ENCODE measurements around the gene LIF. TPM values are rescaled to one million over a fixed set of nuclear protein-coding genes. Genes with fewer than 3 reads are reported as not detected.

Gene LIF
- polyA plus RNA-seq, 2 donors: 0.54 to 1.0 TPM

- peaks cover 0 to 4% of the 10 kb centered on the region in 2 donors for H3K36me3 ChIP-seq (ENCODE audit: control insufficient read depth in 2 of 2, insufficient read depth in 2 of 2, low read length in 1 of 2)
- 81 to 87% methylated on average over 11 of the region's 11 CpGs for WGBS, 2 donors
- H3K27ac ChIP-seq (ENCODE audit: low read depth in 2 of 2, low read length in 1 of 2): no peak overlapping the region
- no peak overlapping the region for H3K4me3 ChIP-seq (ENCODE audit: low read depth in 1 of 2, low read length in 2 of 2)
- no peaks in the 10 kb centered on the region for H3K27me3 ChIP-seq (ENCODE audit: control insufficient read depth in 1 of 2, insufficient read depth in 2 of 2, low read length in 2 of 2)
- peaks cover 4 to 5% of the 10 kb centered on the region in 2 donors for H3K4me1 ChIP-seq (ENCODE audit: control insufficient read depth in 2 of 2, insufficient read depth in 2 of 2, low read length in 1 of 2)
- H3K9me3 ChIP-seq (ENCODE audit: control insufficient read depth in 2 of 2, insufficient read depth in 1 of 2, low read depth in 1 of 2, low read length in 1 of 2): no peaks in the 10 kb centered on the region
Observed at GRCh38 chr22:30247561-30247960, 1.0 kb upstream of the LIF start.

GRCh38 chr22:30246814-30247376, 336 bp upstream of the LIF start:
- peak overlapping the region in 1 of 2 donors; percentile 13 for H3K27ac ChIP-seq (ENCODE audit: low read depth in 2 of 2, low read length in 1 of 2)

GRCh38 chr22:30245181-30245984, 1.2 kb downstream of the LIF start:
- Histone ChIP-seq H3K27ac (ENCODE audit: low read depth in 2 of 2, low read length in 1 of 2) (peak overlapping the region in 1 of 2 donors; percentile 6), H3K9me3 (ENCODE audit: control insufficient read depth in 2 of 2, insufficient read depth in 1 of 2, low read depth in 1 of 2, low read length in 1 of 2) (no peaks in the 10 kb centered on the region), H3K36me3 (ENCODE audit: control insufficient read depth in 2 of 2, insufficient read depth in 2 of 2, low read length in 1 of 2) (peaks cover 0 to 4% of the 10 kb centered on the region in 2 donors), H3K4me1 (ENCODE audit: control insufficient read depth in 2 of 2, insufficient read depth in 2 of 2, low read length in 1 of 2) (peaks cover 0 to 3% of the 10 kb centered on the region in 2 donors), H3K27me3 (ENCODE audit: control insufficient read depth in 1 of 2, insufficient read depth in 2 of 2, low read length in 2 of 2) (no peaks in the 10 kb centered on the region), H3K4me3 (ENCODE audit: low read depth in 1 of 2, low read length in 2 of 2) (peak overlapping the region; percentile 51 to 55)
- WGBS, 2 donors: 52 to 57% methylated on average over 15 of the region's 15 CpGs

More at GRCh38 chr22:30246814-30247376, 336 bp upstream of the LIF start:
- peaks cover 0 to 4% of the 10 kb centered on the region in 2 donors for H3K36me3 ChIP-seq (ENCODE audit: control insufficient read depth in 2 of 2, insufficient read depth in 2 of 2, low read length in 1 of 2)
- H3K27me3 ChIP-seq (ENCODE audit: control insufficient read depth in 1 of 2, insufficient read depth in 2 of 2, low read length in 2 of 2): no peaks in the 10 kb centered on the region
- H3K9me3 ChIP-seq (ENCODE audit: control insufficient read depth in 2 of 2, insufficient read depth in 1 of 2, low read depth in 1 of 2, low read length in 1 of 2): no peaks in the 10 kb centered on the region
- WGBS, 2 donors: 22 to 26% methylated on average over 15 of the region's 15 CpGs
- peak overlapping the region; percentile 51 to 55 for H3K4me3 ChIP-seq (ENCODE audit: low read depth in 1 of 2, low read length in 2 of 2)
- H3K4me1 ChIP-seq (ENCODE audit: control insufficient read depth in 2 of 2, insufficient read depth in 2 of 2, low read length in 1 of 2): peaks cover 3 to 4% of the 10 kb centered on the region in 2 donors

GRCh38 chr22:30244641-30245040, 1.9 kb downstream of the LIF start:
- 92 to 95% methylated on average over 5 of the region's 5 CpGs for WGBS, 2 donors
- Histone ChIP-seq H3K27ac (ENCODE audit: low read depth in 2 of 2, low read length in 1 of 2) (no peak overlapping the region), H3K4me3 (ENCODE audit: low read depth in 1 of 2, low read length in 2 of 2) (no peak overlapping the region), H3K27me3 (ENCODE audit: control insufficient read depth in 1 of 2, insufficient read depth in 2 of 2, low read length in 2 of 2) (no peaks in the 10 kb centered on the region), H3K9me3 (ENCODE audit: control insufficient read depth in 2 of 2, insufficient read depth in 1 of 2, low read depth in 1 of 2, low read length in 1 of 2) (no peaks in the 10 kb centered on the region), H3K4me1 (ENCODE audit: control insufficient read depth in 2 of 2, insufficient read depth in 2 of 2, low read length in 1 of 2) (peaks cover 0 to 3% of the 10 kb centered on the region in 2 donors), H3K36me3 (ENCODE audit: control insufficient read depth in 2 of 2, insufficient read depth in 2 of 2, low read length in 1 of 2) (peaks cover 0 to 4% of the 10 kb centered on the region in 2 donors)

GRCh38 chr22:30244066-30244465, 2.5 kb downstream of the LIF start:
- Histone ChIP-seq H3K4me1 (ENCODE audit: control insufficient read depth in 2 of 2, insufficient read depth in 2 of 2, low read length in 1 of 2) (peaks cover 0 to 3% of the 10 kb centered on the region in 2 donors), H3K27me3 (ENCODE audit: control insufficient read depth in 1 of 2, insufficient read depth in 2 of 2, low read length in 2 of 2) (no peaks in the 10 kb centered on the region), H3K9me3 (ENCODE audit: control insufficient read depth in 2 of 2, insufficient read depth in 1 of 2, low read depth in 1 of 2, low read length in 1 of 2) (no peaks in the 10 kb centered on the region), H3K4me3 (ENCODE audit: low read depth in 1 of 2, low read length in 2 of 2) (no peak overlapping the region), H3K27ac (ENCODE audit: low read depth in 2 of 2, low read length in 1 of 2) (no peak overlapping the region), H3K36me3 (ENCODE audit: control insufficient read depth in 2 of 2, insufficient read depth in 2 of 2, low read length in 1 of 2) (peaks cover 0 to 4% of the 10 kb centered on the region in 2 donors)
- 88 to 90% methylated on average over 10 of the region's 10 CpGs for WGBS, 2 donors

GRCh38 chr22:30243661-30244060, 2.9 kb downstream of the LIF start:
- peaks cover 0 to 4% of the 10 kb centered on the region in 2 donors for H3K36me3 ChIP-seq (ENCODE audit: control insufficient read depth in 2 of 2, insufficient read depth in 2 of 2, low read length in 1 of 2)
- no peaks in the 10 kb centered on the region for H3K9me3 ChIP-seq (ENCODE audit: control insufficient read depth in 2 of 2, insufficient read depth in 1 of 2, low read depth in 1 of 2, low read length in 1 of 2)
- H3K4me3 ChIP-seq (ENCODE audit: low read depth in 1 of 2, low read length in 2 of 2): no peak overlapping the region
- H3K27ac ChIP-seq (ENCODE audit: low read depth in 2 of 2, low read length in 1 of 2): no peak overlapping the region
- H3K4me1 ChIP-seq (ENCODE audit: control insufficient read depth in 2 of 2, insufficient read depth in 2 of 2, low read length in 1 of 2): peaks cover 0 to 5% of the 10 kb centered on the region in 2 donors
- no peaks in the 10 kb centered on the region for H3K27me3 ChIP-seq (ENCODE audit: control insufficient read depth in 1 of 2, insufficient read depth in 2 of 2, low read length in 2 of 2)
- 91 to 93% methylated on average over 22 of the region's 22 CpGs for WGBS, 2 donors

- H3K27ac ChIP-seq (ENCODE audit: low read depth in 2 of 2, low read length in 1 of 2): no peak overlapping the region
- H3K4me1 ChIP-seq (ENCODE audit: control insufficient read depth in 2 of 2, insufficient read depth in 2 of 2, low read length in 1 of 2): peaks cover 0 to 5% of the 10 kb centered on the region in 2 donors
- no peaks in the 10 kb centered on the region for H3K27me3 ChIP-seq (ENCODE audit: control insufficient read depth in 1 of 2, insufficient read depth in 2 of 2, low read length in 2 of 2)
- H3K4me3 ChIP-seq (ENCODE audit: low read depth in 1 of 2, low read length in 2 of 2): no peak overlapping the region
- H3K9me3 ChIP-seq (ENCODE audit: control insufficient read depth in 2 of 2, insufficient read depth in 1 of 2, low read depth in 1 of 2, low read length in 1 of 2): no peaks in the 10 kb centered on the region
- 76 to 80% methylated on average over 14 to 15 of the region's 15 CpGs for WGBS, 2 donors
- peaks cover 0 to 4% of the 10 kb centered on the region in 2 donors for H3K36me3 ChIP-seq (ENCODE audit: control insufficient read depth in 2 of 2, insufficient read depth in 2 of 2, low read length in 1 of 2)
Observed at GRCh38 chr22:30241576-30242371, 4.8 kb downstream of the LIF start.

- H3K36me3 ChIP-seq (ENCODE audit: control insufficient read depth in 2 of 2, insufficient read depth in 2 of 2, low read length in 1 of 2): peaks cover 0 to 4% of the 10 kb centered on the region in 2 donors
- H3K4me1 ChIP-seq (ENCODE audit: control insufficient read depth in 2 of 2, insufficient read depth in 2 of 2, low read length in 1 of 2): peaks cover 0 to 5% of the 10 kb centered on the region in 2 donors
- no peaks in the 10 kb centered on the region for H3K9me3 ChIP-seq (ENCODE audit: control insufficient read depth in 2 of 2, insufficient read depth in 1 of 2, low read depth in 1 of 2, low read length in 1 of 2)
- no peak overlapping the region for H3K27ac ChIP-seq (ENCODE audit: low read depth in 2 of 2, low read length in 1 of 2)
- no peaks in the 10 kb centered on the region for H3K27me3 ChIP-seq (ENCODE audit: control insufficient read depth in 1 of 2, insufficient read depth in 2 of 2, low read length in 2 of 2)
- 78 to 80% methylated on average over 24 of the region's 24 CpGs for WGBS, 2 donors
- no peak overlapping the region for H3K4me3 ChIP-seq (ENCODE audit: low read depth in 1 of 2, low read length in 2 of 2)
Observed at GRCh38 chr22:30240541-30241417, 5.8 kb downstream of the LIF start.

Measured in esophagus (tissue), 2 donors.